Karpas-422 (cell line): Measurements from ENCODE around the gene NFIX. TPM values are rescaled to one million over a fixed set of nuclear protein-coding genes. Genes with fewer than 3 reads are reported as not detected.

ENCODE experiments used
- DNase-seq: peaks from one replicate; pipeline ENCODE4 v3.0.0-alpha.2; 2015
- H2AFZ ChIP-seq: fragments of 200-600 bp; sonication (generic); 2 replicates; pipeline ENCODE4 v1.6.1; 2014; ENCODE audit warnings: antibody characterized with exemption, low read length, mixed read lengths
- H3K27ac ChIP-seq: fragments of 200-600 bp; sonication (generic); 2 replicates; pipeline ENCODE4 v1.5.1; 2014; ENCODE audit warnings: mild to moderate bottlenecking, low read length, moderate library complexity
- H3K27me3 ChIP-seq: fragments of 200-600 bp; sonication (generic); 2 replicates; pipeline ENCODE4 v1.6.1; 2014; ENCODE audit warnings: low read length, mixed read lengths
- H3K36me3 ChIP-seq: fragments of 200-600 bp; sonication (generic); 2 replicates; pipeline ENCODE4 v1.6.1; 2014; ENCODE audit warnings: low read length, mixed read lengths; ENCODE audit not compliant: insufficient read depth
- H3K4me1 ChIP-seq: fragments of 200-600 bp; sonication (generic); 2 replicates; pipeline ENCODE4 v1.6.1; 2014; ENCODE audit warnings: mild to moderate bottlenecking, low read length, mixed read lengths
- H3K4me2 ChIP-seq: fragments of 200-600 bp; sonication (generic); 2 replicates; pipeline ENCODE4 v1.6.1; 2014; ENCODE audit warnings: low read length, low read depth, mild to moderate bottlenecking; ENCODE audit not compliant: poor library complexity, severe bottlenecking
- H3K4me3 ChIP-seq: fragments of 200-600 bp; sonication (generic); 2 replicates; pipeline ENCODE4 v1.5.1; 2014; ENCODE audit warnings: mild to moderate bottlenecking, antibody characterized with exemption, low read length, mixed read lengths
- H3K79me2 ChIP-seq: fragments of 200-600 bp; sonication (generic); 2 replicates; pipeline ENCODE4 v1.6.1; 2014; ENCODE audit warnings: mild to moderate bottlenecking, low read length, mixed read lengths
- H3K9ac ChIP-seq: fragments of 200-600 bp; sonication (generic); 2 replicates; pipeline ENCODE4 v1.6.0; 2014; ENCODE audit warnings: low read length
- H3K9me2 ChIP-seq: fragments of 200-600 bp; sonication (generic), shearing (Covaris generic); replicated peaks from 2 replicates; pipeline ENCODE4 v1.6.0; 2014; ENCODE audit warnings: mild to moderate bottlenecking, low read length, moderate library complexity; ENCODE audit not compliant: insufficient read depth
- H3K9me3 ChIP-seq: fragments of 300-700, 200-600 bp; sonication (generic); 2 replicates; pipeline ENCODE4 v1.6.1; 2014; ENCODE audit warnings: low read length, mixed read lengths
- H4K20me1 ChIP-seq: fragments of 200-600 bp; sonication (generic); 2 replicates; pipeline ENCODE4 v1.6.1; 2014; ENCODE audit warnings: mild to moderate bottlenecking, antibody characterized with exemption, low read length, low read depth; ENCODE audit not compliant: insufficient read depth
- total RNA-seq: library from RNA; depleted of rRNA; stranded (reverse); fragments of >200 nt; shearing (Covaris generic); gene quantifications from 2 replicates; pipeline ENCODE4 v1.2.3, GENCODE V29; 2014; ENCODE audit warnings: low replicate concordance

Gene NFIX
- total RNA-seq, 1 experiment from 2014 or later = 0.04 TPM

DNA sequence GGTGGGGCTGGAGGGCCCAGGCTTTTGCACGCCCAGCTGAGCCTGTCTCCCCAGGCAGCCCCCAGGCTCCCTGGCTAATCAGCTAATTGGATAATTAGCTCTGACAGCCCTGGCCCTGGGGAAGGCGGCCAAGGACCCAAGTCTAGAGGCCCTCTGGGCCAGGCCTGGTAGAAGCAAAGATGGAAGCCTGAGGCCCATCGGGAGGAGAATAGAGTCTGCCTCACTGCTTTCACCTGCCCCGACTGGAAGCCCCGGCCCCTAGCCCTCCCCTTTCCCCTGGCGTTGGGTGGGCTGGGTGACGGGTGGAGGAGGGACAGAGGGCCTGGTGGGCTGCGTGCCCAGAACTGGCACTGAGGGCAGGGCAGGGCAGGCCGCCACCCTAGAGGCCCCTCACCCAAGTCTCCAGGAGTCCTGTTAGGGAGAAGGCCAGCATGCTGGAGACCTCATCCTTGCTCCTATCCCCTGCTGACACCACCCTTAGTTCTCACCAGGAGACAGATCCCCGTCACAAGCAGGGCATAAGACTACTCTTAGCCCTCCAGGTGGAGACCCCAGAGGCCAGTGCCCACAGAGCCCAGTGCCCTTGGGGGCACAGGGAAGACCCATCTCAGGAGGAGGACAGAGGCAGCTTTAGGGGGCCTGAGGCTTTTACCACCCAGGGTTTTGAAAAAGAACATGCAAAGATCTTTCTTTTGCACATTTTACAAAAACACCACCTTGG, 95.4 kb downstream of the NFIX start:
- H2AFZ ChIP-seq = no peak overlapping the region
- no peaks in the 10 kb centered on the region for H3K79me2 ChIP-seq
- no peak for DNase-seq
- H3K9me2 ChIP-seq = no peaks in the 10 kb centered on the region
- no peaks in the 10 kb centered on the region for H3K27me3 ChIP-seq
- peaks cover 19% of the 10 kb centered on the region for H3K4me1 ChIP-seq
- no peak overlapping the region for H3K27ac ChIP-seq
- H3K4me2 ChIP-seq = no peak overlapping the region
- no peaks in the 10 kb centered on the region for H4K20me1 ChIP-seq
- H3K36me3 ChIP-seq = no peaks in the 10 kb centered on the region
- H3K9ac ChIP-seq = no peak overlapping the region
- no peak overlapping the region for H3K4me3 ChIP-seq
- H3K9me3 ChIP-seq = no peaks in the 10 kb centered on the region

GRCh38 chr19:13091400-13092157, 96.3 kb downstream of the NFIX start:
- Histone ChIP-seq H3K4me1 (peaks cover 28% of the 10 kb centered on the region), H3K9me3 (no peaks in the 10 kb centered on the region), H3K36me3 (no peaks in the 10 kb centered on the region), H3K9ac (no peak overlapping the region), H3K4me3 (no peak overlapping the region), H2AFZ (no peak overlapping the region), H3K27ac (no peak overlapping the region), H3K4me2 (no peak overlapping the region), H3K9me2 (no peaks in the 10 kb centered on the region), H3K27me3 (no peaks in the 10 kb centered on the region), H4K20me1 (no peaks in the 10 kb centered on the region), H3K79me2 (no peaks in the 10 kb centered on the region)
- no peak for DNase-seq

DNA sequence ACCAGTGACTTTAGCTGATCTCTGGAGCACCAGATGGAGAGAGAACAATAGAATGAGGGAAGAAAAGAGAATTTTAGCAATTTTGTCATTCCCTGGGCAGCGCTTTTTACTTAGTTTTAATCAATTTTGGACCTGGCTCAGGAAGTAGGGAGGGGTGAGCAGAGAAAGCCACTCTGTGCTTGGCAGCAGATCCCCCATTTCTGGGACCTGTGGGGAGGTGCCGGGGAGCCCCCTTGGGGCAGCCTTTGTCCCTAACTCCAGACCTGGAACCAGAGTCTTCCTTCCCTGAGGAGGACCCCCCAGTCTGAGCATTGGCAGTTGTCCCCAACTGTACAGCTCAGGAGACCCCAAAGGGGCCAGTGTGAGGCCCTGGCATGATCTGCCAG, 96.9 kb downstream of the NFIX start:
- no peaks in the 10 kb centered on the region for H3K79me2 ChIP-seq
- no peak overlapping the region for H2AFZ ChIP-seq
- H3K9me2 ChIP-seq = no peaks in the 10 kb centered on the region
- H4K20me1 ChIP-seq = no peaks in the 10 kb centered on the region
- H3K36me3 ChIP-seq = no peaks in the 10 kb centered on the region
- DNase-seq = no peak
- no peak overlapping the region for H3K4me2 ChIP-seq
- peaks cover 33% of the 10 kb centered on the region for H3K4me1 ChIP-seq
- H3K27me3 ChIP-seq = no peaks in the 10 kb centered on the region
- no peaks in the 10 kb centered on the region for H3K9me3 ChIP-seq
- H3K9ac ChIP-seq = no peak overlapping the region
- H3K27ac ChIP-seq = no peak overlapping the region
- H3K4me3 ChIP-seq = no peak overlapping the region

DNA sequence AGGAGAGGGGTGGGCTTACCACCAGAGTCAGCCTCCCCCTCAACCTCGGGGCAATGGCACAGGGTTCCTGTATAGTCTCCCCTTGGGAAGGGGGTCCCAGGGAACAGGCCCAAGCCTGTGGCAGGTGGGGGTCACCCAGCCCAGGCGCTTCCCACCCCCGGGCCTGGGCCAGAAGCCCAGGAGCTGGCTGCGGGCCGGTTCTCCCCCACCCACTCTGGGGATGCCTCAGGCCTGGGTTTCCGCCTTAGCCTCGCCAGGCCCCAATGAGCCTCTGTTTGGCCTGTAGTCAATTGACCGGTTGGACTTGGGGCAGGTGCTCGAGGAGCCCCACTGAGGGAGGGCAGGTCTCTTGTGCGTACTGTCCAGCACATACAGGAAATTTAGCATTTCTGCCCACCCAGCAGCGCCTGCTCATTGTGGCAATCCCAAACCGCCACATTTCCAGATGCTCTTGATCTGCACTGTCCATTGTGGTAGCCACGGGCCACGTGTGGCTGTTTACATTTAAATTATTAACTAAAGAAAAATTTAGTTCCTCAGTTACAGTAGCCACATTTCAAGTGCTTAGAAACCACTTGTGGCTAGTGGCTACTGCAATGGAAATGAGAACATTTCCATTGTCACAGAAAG, 97.4 kb downstream of the NFIX start:
- no peaks in the 10 kb centered on the region for H3K27me3 ChIP-seq
- no peak overlapping the region for H3K27ac ChIP-seq
- no peak overlapping the region for H2AFZ ChIP-seq
- H4K20me1 ChIP-seq = no peaks in the 10 kb centered on the region
- no peak overlapping the region for H3K4me3 ChIP-seq
- no peak overlapping the region for H3K9ac ChIP-seq
- no peaks in the 10 kb centered on the region for H3K9me3 ChIP-seq
- no peak overlapping the region for H3K4me2 ChIP-seq
- no peaks in the 10 kb centered on the region for H3K79me2 ChIP-seq
- peaks cover 36% of the 10 kb centered on the region for H3K4me1 ChIP-seq
- no peaks in the 10 kb centered on the region for H3K36me3 ChIP-seq
- H3K9me2 ChIP-seq = no peaks in the 10 kb centered on the region
- no peak for DNase-seq

GRCh38 chr19:13093407-13094105, 98.3 kb downstream of the NFIX start:
- no peak overlapping the region for H2AFZ ChIP-seq
- H3K36me3 ChIP-seq = no peaks in the 10 kb centered on the region
- H3K27ac ChIP-seq = no peak overlapping the region
- no peak overlapping the region for H3K4me3 ChIP-seq
- peak; percentile 94 for DNase-seq
- peaks cover 36% of the 10 kb centered on the region for H3K4me1 ChIP-seq
- no peak overlapping the region for H3K4me2 ChIP-seq
- no peak overlapping the region for H3K9ac ChIP-seq
- H3K27me3 ChIP-seq = no peaks in the 10 kb centered on the region
- no peaks in the 10 kb centered on the region for H3K79me2 ChIP-seq
- H4K20me1 ChIP-seq = no peaks in the 10 kb centered on the region
- no peaks in the 10 kb centered on the region for H3K9me3 ChIP-seq
- no peaks in the 10 kb centered on the region for H3K9me2 ChIP-seq

DNA sequence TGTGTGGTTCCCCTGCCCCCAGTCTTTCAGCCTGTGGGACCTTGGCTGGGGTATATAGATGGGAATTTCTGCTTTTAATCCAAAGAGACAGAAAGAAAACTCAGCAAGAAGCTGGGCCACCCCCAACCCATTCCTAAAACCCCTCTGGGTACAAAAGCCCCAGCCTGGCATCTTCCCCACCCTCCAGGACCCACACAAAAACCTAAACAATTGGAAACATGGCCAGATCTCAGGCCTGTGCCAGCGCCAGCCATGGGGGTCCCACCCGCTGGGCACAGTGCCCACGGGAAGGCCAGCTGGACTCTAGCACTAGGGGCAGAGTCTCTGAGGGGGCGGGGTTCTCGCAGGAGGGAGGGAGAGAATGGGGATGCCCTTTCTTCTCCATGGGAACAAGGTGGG, 98.8 kb downstream of the NFIX start:
- no peaks in the 10 kb centered on the region for H3K79me2 ChIP-seq
- DNase-seq = no peak
- H3K36me3 ChIP-seq = 0 out of 2 replicates have a peak, but pooled peaks cover 4% of the 10 kb centered on the region
- no peaks in the 10 kb centered on the region for H3K9me3 ChIP-seq
- no peaks in the 10 kb centered on the region for H3K27me3 ChIP-seq
- no peak overlapping the region for H3K4me2 ChIP-seq
- no peak overlapping the region for H3K9ac ChIP-seq
- H3K4me3 ChIP-seq = no peak overlapping the region
- no peak overlapping the region for H3K27ac ChIP-seq
- H3K4me1 ChIP-seq = peaks cover 41% of the 10 kb centered on the region
- no peaks in the 10 kb centered on the region for H3K9me2 ChIP-seq
- H2AFZ ChIP-seq = no peak overlapping the region
- H4K20me1 ChIP-seq = no peaks in the 10 kb centered on the region

DNA sequence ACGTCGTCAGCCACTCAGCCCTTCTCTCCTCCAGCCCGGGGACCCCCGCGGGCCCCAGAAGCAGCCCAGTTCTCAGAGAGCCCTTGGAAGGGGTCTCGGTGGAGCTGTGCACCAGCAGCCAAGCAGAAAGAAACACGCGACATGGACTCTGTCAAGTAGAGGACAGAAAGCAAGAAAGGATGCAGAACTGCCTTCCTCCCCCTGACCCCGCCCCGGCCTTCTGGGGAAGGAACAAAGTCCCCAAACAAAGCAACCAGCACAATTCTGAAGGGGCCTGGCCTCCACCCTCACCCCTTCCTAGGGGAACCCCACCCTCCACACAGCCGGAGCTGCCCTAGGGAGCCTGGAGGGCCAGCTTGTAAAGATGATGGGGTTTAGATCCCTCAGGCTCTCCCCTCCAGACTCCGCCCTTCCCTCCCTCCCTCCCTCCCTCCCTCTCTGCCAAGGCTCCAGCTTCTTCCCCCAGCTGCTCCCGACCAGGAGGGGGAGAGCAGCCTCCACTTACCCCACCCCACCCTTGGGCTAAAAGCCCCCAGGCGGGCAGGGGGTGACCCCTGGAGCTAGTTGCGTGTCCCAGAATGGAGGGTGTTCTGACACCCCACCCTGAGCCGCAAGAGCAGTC, 99.6 kb downstream of the NFIX start:
- H3K27ac ChIP-seq = no peak overlapping the region
- H3K9ac ChIP-seq = peak overlapping the region; percentile 45
- H3K4me2 ChIP-seq = peak overlapping the region; percentile 60
- H3K36me3 ChIP-seq = 0 out of 2 replicates have a peak, but pooled peaks cover 4% of the 10 kb centered on the region
- DNase-seq = peak; percentile 55
- H2AFZ ChIP-seq = peak overlapping the region; percentile 36; the same call in 1 of the 2 replicates
- peak overlapping the region; percentile 47; the same call in 1 of the 2 replicates for H3K4me3 ChIP-seq
- H3K79me2 ChIP-seq = no peaks in the 10 kb centered on the region
- H3K9me3 ChIP-seq = no peaks in the 10 kb centered on the region
- H3K4me1 ChIP-seq = peaks cover 41% of the 10 kb centered on the region
- no peaks in the 10 kb centered on the region for H4K20me1 ChIP-seq
- no peaks in the 10 kb centered on the region for H3K9me2 ChIP-seq
- no peaks in the 10 kb centered on the region for H3K27me3 ChIP-seq
